Measurements from ENCODE around the gene HNRNPCL1.
"Not testable (repeated sequence)": the region's sequence is repeated elsewhere in the genome, so short reads cannot be mapped to it uniquely, and the experiment has no call there.

DNA sequence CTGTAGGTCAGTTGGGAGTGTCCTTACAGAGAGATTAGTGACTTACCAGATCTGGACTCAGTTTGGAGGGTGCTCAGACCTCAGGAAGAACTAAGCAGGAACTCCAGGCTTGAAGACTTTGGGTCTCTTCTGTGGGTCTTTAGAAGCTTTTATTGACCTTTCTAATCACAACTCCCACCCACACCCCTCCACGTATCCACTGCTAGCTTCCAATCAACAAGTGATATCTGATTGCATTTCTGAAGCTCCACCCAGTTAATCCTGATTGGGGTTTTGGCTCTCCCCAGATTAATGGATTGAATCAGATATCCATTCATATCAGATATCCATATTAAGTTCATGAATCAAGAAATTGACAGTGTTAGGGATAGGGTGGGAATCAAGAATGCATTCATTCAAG, 49.6 kb upstream of the HNRNPCL1 start, which contains the start of gene PRAMEF10:
- not testable (repeated sequence) for TF ChIP-seq POLR2A (IDR thresholded peaks at IDR 0.05); POLR2AphosphoS5 (IDR thresholded peaks at IDR 0.05; ENCODE audit: insufficient read depth in 1 of 2, low read depth in 1 of 2)

All from vagina (tissue), 2 donors.